H1 (cell line): ENCODE measurements around the gene GPR25. TPM values are rescaled to one million over a fixed set of nuclear protein-coding genes. Genes with fewer than 3 reads are reported as not detected.

ENCODE experiments used
- CTCF ChIA-PET: fragments of 300-600 bp; sonication (Branson Sonifier 250); formaldehyde crosslinking; loops from one replicate; lab custom pipeline; 2021; ENCODE audit not compliant: partially characterized antibody; lab: Charles Lee
- POLR2A ChIA-PET: fragments of 300-600 bp; sonication (Branson Sonifier 250); formaldehyde crosslinking; loops from one replicate; lab custom pipeline; 2021; ENCODE audit warnings: inconsistent platforms; ENCODE audit not compliant: partially characterized antibody; lab: Charles Lee
- DNase-seq, 2 experiments: peaks; one replicate each; pipeline versions ENCODE4 v3.0.0 to v3.0.0-alpha.2; 2010 to 2022; ENCODE audit warnings: low spot score in 2 of 2, low read depth in 1 of 2, mixed read lengths in 1 of 2
- FAIRE-seq: peaks from 2 replicates; lab custom pipeline; 2011; peaks lifted over from hg19 to GRCh38; lab: Jason Lieb, UNC
- H2AFZ ChIP-seq: 2 replicates; pipeline ENCODE4 v1.8.1; 2012; ENCODE audit warnings: low read length, inconsistent platforms
- H2AK5ac ChIP-seq: 2 replicates; pipeline ENCODE4 v1.6.1; 2013; ENCODE audit warnings: low read depth, low read length
- H2BK120ac ChIP-seq: replicated peaks from 2 replicates; pipeline ENCODE3; 2013; ENCODE audit warnings: low read depth, low read length, inconsistent platforms
- H2BK12ac ChIP-seq: 2 replicates; pipeline ENCODE4 v1.6.1; 2013; ENCODE audit warnings: low read depth, low read length
- H2BK15ac ChIP-seq: 2 replicates; pipeline ENCODE4 v1.6.1; 2013; ENCODE audit warnings: low read length
- H2BK20ac ChIP-seq: 2 replicates; pipeline ENCODE4 v1.6.1; 2013; ENCODE audit warnings: low read length
- H2BK5ac ChIP-seq: 2 replicates; pipeline ENCODE4 v1.6.1; 2013; ENCODE audit warnings: low read depth, low read length
- H3K14ac ChIP-seq: 2 replicates; pipeline ENCODE4 v1.6.1; 2013; ENCODE audit warnings: inconsistent platforms; ENCODE audit not compliant: insufficient read length
- H3K18ac ChIP-seq: 2 replicates; pipeline ENCODE4 v1.6.1; 2013; ENCODE audit warnings: low read length; ENCODE audit errors: extremely low read depth
- H3K23ac ChIP-seq: 2 replicates; pipeline ENCODE4 v1.6.1; 2013; ENCODE audit warnings: inconsistent platforms; ENCODE audit not compliant: insufficient read length
- H3K23me2 ChIP-seq: 2 replicates; pipeline ENCODE4 v1.6.1; 2013; ENCODE audit warnings: low read depth, low read length
- H3K27ac ChIP-seq: 2 replicates; pipeline ENCODE4 v1.6.1; 2011; ENCODE audit warnings: low read depth, low read length, inconsistent platforms
- H3K27me3 ChIP-seq, 4 experiments: replicated peaks in 1 of 4; 1 replicate in 1 of 4; 2 replicates in 3 of 4; pipeline versions ENCODE4 v1.6.1 to v1.8.1; 2011 to 2013; ENCODE audit warnings: low read length in 3 of 4, mild to moderate bottlenecking in 3 of 4, inconsistent platforms in 2 of 4, mixed read lengths in 2 of 4, moderate library complexity in 1 of 4; ENCODE audit not compliant: control insufficient read depth in 3 of 4, insufficient read depth in 3 of 4; ENCODE audit errors: extremely low read depth in 1 of 4
- H3K36me3 ChIP-seq, 4 experiments: 2 replicates each; pipeline versions ENCODE4 v1.6.1 to v1.8.1; 2011 to 2013; ENCODE audit warnings: mild to moderate bottlenecking in 4 of 4, low read length in 3 of 4, moderate library complexity in 2 of 4, control low read depth in 1 of 4, inconsistent platforms in 1 of 4; ENCODE audit not compliant: insufficient read depth in 4 of 4, control insufficient read depth in 2 of 4
- H3K4ac ChIP-seq: replicated peaks from 2 replicates; pipeline ENCODE3; 2013; ENCODE audit warnings: low read length, low read depth, mixed read lengths, inconsistent platforms; ENCODE audit not compliant: insufficient read length
- H3K4me1 ChIP-seq, 4 experiments: replicated peaks in 1 of 4; 1 replicate in 1 of 4; 2 replicates in 3 of 4; pipeline versions ENCODE4 v1.6.1 to v1.8.1; 2011 to 2013; ENCODE audit warnings: low read length in 3 of 4, inconsistent platforms in 2 of 4, mixed read lengths in 1 of 4; ENCODE audit not compliant: insufficient read depth in 4 of 4, control insufficient read depth in 3 of 4
- H3K4me2 ChIP-seq, 2 experiments: 2 replicates each; pipeline versions ENCODE4 v1.6.1 to v1.8.1; 2011 to 2013; ENCODE audit warnings: low read depth in 2 of 2, low read length in 2 of 2, control low read depth in 1 of 2, inconsistent platforms in 1 of 2, mild to moderate bottlenecking in 1 of 2; ENCODE audit not compliant: insufficient read depth in 1 of 2
- H3K4me3 ChIP-seq, 4 experiments: fragments of 200-600, 300-600 bp in 1 of 4; sonication (generic), shearing (Covaris generic), sonication (Bioruptor Twin) in 1 of 4; 2 replicates each; pipeline versions ENCODE4 v1.5.1 to v1.8.1; 2011 to 2016; ENCODE audit warnings: low read length in 4 of 4, low read depth in 3 of 4, control low read depth in 2 of 4, inconsistent platforms in 2 of 4, mild to moderate bottlenecking in 2 of 4, mixed read lengths in 1 of 4, moderate library complexity in 1 of 4; ENCODE audit not compliant: insufficient read depth in 2 of 4; ENCODE audit errors: extremely low read depth in 1 of 4
- H3K56ac ChIP-seq: replicated peaks from 2 replicates; pipeline ENCODE3; 2013; ENCODE audit warnings: low read depth, mild to moderate bottlenecking, mixed read lengths, low read length, inconsistent platforms; ENCODE audit not compliant: insufficient read length
- H3K79me1 ChIP-seq: 2 replicates; pipeline ENCODE4 v1.6.1; 2013; ENCODE audit warnings: low read depth, low read length, control low read depth
- H3K79me2 ChIP-seq, 2 experiments: 2 replicates each; pipeline versions ENCODE4 v1.6.1 to v1.8.1; 2012 to 2013; ENCODE audit warnings: low read length in 2 of 2, mild to moderate bottlenecking in 2 of 2, inconsistent platforms in 1 of 2; ENCODE audit not compliant: insufficient read depth in 2 of 2, control insufficient read depth in 1 of 2
- H3K9ac ChIP-seq, 4 experiments: replicated peaks in 1 of 4; 1 replicate in 1 of 4; 2 replicates in 3 of 4; pipeline versions ENCODE4 v1.6.1 to v1.8.1; 2011 to 2013; ENCODE audit warnings: low read depth in 3 of 4, low read length in 3 of 4, control low read depth in 2 of 4, mild to moderate bottlenecking in 2 of 4, moderate library complexity in 2 of 4, inconsistent platforms in 1 of 4; ENCODE audit errors: extremely low read depth in 1 of 4
- H3K9me3 ChIP-seq, 2 experiments: 2 replicates each; pipeline versions ENCODE4 v1.6.1 to v1.8.1; 2012 to 2013; ENCODE audit warnings: mild to moderate bottlenecking in 2 of 2, moderate library complexity in 2 of 2, control low read depth in 1 of 2, inconsistent platforms in 1 of 2, low read depth in 1 of 2, low read length in 1 of 2, mixed read lengths in 1 of 2; ENCODE audit not compliant: insufficient read depth in 2 of 2
- H4K20me1 ChIP-seq, 2 experiments: replicated peaks in 1 of 2; 2 replicates each; pipeline versions ENCODE3 to v1.8.1; 2011 to 2013; ENCODE audit warnings: inconsistent platforms in 2 of 2, low read length in 2 of 2, mild to moderate bottlenecking in 1 of 2; ENCODE audit not compliant: insufficient read depth in 2 of 2, control insufficient read depth in 1 of 2
- H4K5ac ChIP-seq: 2 replicates; pipeline ENCODE4 v1.6.1; 2013; ENCODE audit warnings: low read length, low read depth, mixed read lengths, inconsistent platforms; ENCODE audit not compliant: insufficient read length
- H4K8ac ChIP-seq: 2 replicates; pipeline ENCODE4 v1.8.0; 2013; ENCODE audit warnings: mild to moderate bottlenecking, moderate library complexity, low read length, inconsistent platforms; ENCODE audit not compliant: insufficient read depth; ENCODE audit errors: extremely low read depth
- H4K91ac ChIP-seq: replicated peaks from 2 replicates; pipeline ENCODE3; 2013; ENCODE audit warnings: low read length, mixed read lengths, inconsistent platforms; ENCODE audit not compliant: insufficient read length
- BCL11A ChIP-seq, 2 experiments: IDR thresholded peaks; one replicate each; pipeline ENCODE4 v1.6.1; 2011; ENCODE audit warnings: low read depth in 2 of 2, low read length in 2 of 2, mild to moderate bottlenecking in 2 of 2
- BRCA1 ChIP-seq: IDR thresholded peaks from 2 replicates; pipeline ENCODE4 v1.6.1; 2012; ENCODE audit warnings: low read depth, low read length, improper control_type of control experiment
- CHD1 ChIP-seq: IDR thresholded peaks from 2 replicates; pipeline ENCODE4 v1.6.1; 2012; ENCODE audit warnings: low read depth, low read length, improper control_type of control experiment
- CHD2 ChIP-seq: IDR thresholded peaks from 2 replicates; pipeline ENCODE4 v1.6.1; 2012; ENCODE audit warnings: low read length, improper control_type of control experiment
- EZH2 ChIP-seq: fragments of 200-600 bp; sonication (generic); IDR thresholded peaks from 2 replicates; pipeline ENCODE4 v1.7.1; 2012; ENCODE audit warnings: low read depth, mild to moderate bottlenecking, moderate library complexity, low read length, inconsistent platforms; ENCODE audit not compliant: severe bottlenecking
- HDAC6 ChIP-seq: IDR thresholded peaks from one replicate; pipeline ENCODE4 v1.7.1; 2012; ENCODE audit warnings: low read depth, mild to moderate bottlenecking, inconsistent platforms, low read length, moderate library complexity
- JUND ChIP-seq: IDR thresholded peaks from 2 replicates; pipeline ENCODE4 v1.6.1; 2011; ENCODE audit warnings: mild to moderate bottlenecking, improper control_type of control experiment, low read length
- KDM1A ChIP-seq: fragments of 200-600, 300-600 bp; sonication (generic); IDR thresholded peaks from 2 replicates; pipeline ENCODE4 v1.7.1; 2016; ENCODE audit warnings: mild to moderate bottlenecking, low read length, borderline replicate concordance
- NRF1 ChIP-seq: IDR thresholded peaks from 2 replicates; pipeline ENCODE4 v1.6.1; 2011; ENCODE audit warnings: mild to moderate bottlenecking, low read depth, low read length, improper control_type of control experiment
- POU5F1 ChIP-seq: IDR thresholded peaks from 2 replicates; pipeline ENCODE4 v1.6.1; 2011; ENCODE audit warnings: low read depth, mild to moderate bottlenecking, low read length, moderate library complexity
- RAD21 ChIP-seq, 2 experiments: IDR thresholded peaks in 1 of 2; conservative IDR thresholded peaks in 1 of 2; 2 replicates each; pipeline ENCODE4 v1.6.1; 2011; ENCODE audit warnings: low read depth in 2 of 2, low read length in 2 of 2, improper control_type of control experiment in 1 of 2, inconsistent platforms in 1 of 2, mild to moderate bottlenecking in 1 of 2, moderate library complexity in 1 of 2
- TAF7 ChIP-seq: optimal IDR thresholded peaks from 2 replicates; pipeline ENCODE3; 2011; ENCODE audit warnings: low read depth, mild to moderate bottlenecking, inconsistent platforms, low read length, moderate library complexity, borderline replicate concordance
- WGBS, 2 experiments: shearing (Covaris generic) in 1 of 2; methylation state at CpG; one replicate each; pipeline versions ENCODE4 v1.1.6 to v1.1.7; 2013 to 2015; ENCODE audit warnings: low lambda C conversion rate in 2 of 2, mixed read lengths in 2 of 2, inconsistent platforms in 1 of 2, low coverage in 1 of 2, missing lambda C conversion rate in 1 of 2; ENCODE audit not compliant: insufficient replicate concordance in 2 of 2, insufficient coverage in 1 of 2, insufficient read length in 1 of 2; ENCODE audit errors: extremely low coverage in 1 of 2, missing lambda C conversion rate in 1 of 2; 5-methylcytosine and 5-hydroxymethylcytosine counted together
- polyA plus RNA-seq, 7 experiments: library from polyadenylated mRNA; depleted of rRNA in 3 of 7; stranded (reverse) in 5 of 7; unstranded in 2 of 7; fragments of >200 nt in 5 of 7; fragments of 200-250 nt in 2 of 7; gene quantifications; 1 replicate in 5 of 7; 2 replicates in 1 of 7; 4 replicates in 1 of 7; pipeline versions ENCODE4 v1.2.1 to v1.2.3, GENCODE V29; 2011 to 2013; ENCODE audit warnings: missing spikeins in 2 of 7, mixed read lengths in 2 of 7
- total RNA-seq: library from RNA; stranded (reverse); fragmentation: NEBNext Ultra II Directional; extraction: Animal tissue kit (Norgen Biotek cat#: 25700); gene quantifications from 2 replicates; pipeline ENCODE4 v1.2.1, GENCODE V29; 2021
- TF ChIP-seq, protein P1 (sequence below): IDR thresholded peaks from 2 replicates; pipeline ENCODE4 v1.6.1; 2012; ENCODE audit warnings: low read length, inconsistent platforms

Gene GPR25
- total and polyA plus RNA-seq, 2 of the 8 experiments (the other 6 are each of a cell fraction or from before 2014, with no cell fraction given): not detected

DNA sequence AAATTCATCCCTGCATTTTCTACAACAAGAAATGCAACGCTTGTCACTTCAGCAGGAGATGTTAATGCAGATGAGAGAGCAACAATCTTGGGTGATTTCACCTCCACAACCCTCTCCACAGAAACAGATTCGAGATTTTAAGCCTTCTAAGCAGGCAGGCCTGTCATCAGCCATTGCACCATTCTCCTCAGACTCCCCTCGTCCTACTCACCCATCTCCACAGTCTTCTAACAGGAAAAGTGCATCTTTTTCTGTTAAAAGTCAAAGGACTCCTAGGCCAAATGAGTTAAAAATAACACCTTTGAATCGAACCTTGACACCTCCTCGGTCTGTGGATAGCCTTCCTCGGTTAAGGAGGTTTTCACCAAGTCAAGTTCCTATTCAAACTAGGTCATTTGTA lies 23.4 kb upstream of the GPR25 start:
- POLR2A ChIA-PET: interaction anchor here (1.3 kb wide), 1 partner anchor 56 kb away, joined by 3 read pairs; no protein-coding TSS in a partner anchor
- peaks cover 0 to 41% (median 25%) of the 10 kb centered on the region in 4 experiments; a peak in 6 of 8 replicates for H3K36me3 ChIP-seq
- FAIRE-seq: no peak
- TF ChIP-seq KDM1A (no peak), EZH2 (no peak), CHD1 (no peak), BRCA1 (no peak), HDAC6 (no peak), NRF1 (no peak), BCL11A (IDR thresholded peaks at IDR 0.05; ENCODE audit: low read depth in 2 of 2, low read length in 2 of 2) (no peak), CHD2 (no peak), TAF7 (no peak), POU5F1 (no peak), JUND (no peak), RAD21 (IDR thresholded peaks at IDR 0.05 in 1 of 2, conservative IDR thresholded peaks at IDR 0.05 in 1 of 2; ENCODE audit: low read depth in 2 of 2, low read length in 2 of 2) (no peak)
- TF ChIP-seq, protein P1, sequence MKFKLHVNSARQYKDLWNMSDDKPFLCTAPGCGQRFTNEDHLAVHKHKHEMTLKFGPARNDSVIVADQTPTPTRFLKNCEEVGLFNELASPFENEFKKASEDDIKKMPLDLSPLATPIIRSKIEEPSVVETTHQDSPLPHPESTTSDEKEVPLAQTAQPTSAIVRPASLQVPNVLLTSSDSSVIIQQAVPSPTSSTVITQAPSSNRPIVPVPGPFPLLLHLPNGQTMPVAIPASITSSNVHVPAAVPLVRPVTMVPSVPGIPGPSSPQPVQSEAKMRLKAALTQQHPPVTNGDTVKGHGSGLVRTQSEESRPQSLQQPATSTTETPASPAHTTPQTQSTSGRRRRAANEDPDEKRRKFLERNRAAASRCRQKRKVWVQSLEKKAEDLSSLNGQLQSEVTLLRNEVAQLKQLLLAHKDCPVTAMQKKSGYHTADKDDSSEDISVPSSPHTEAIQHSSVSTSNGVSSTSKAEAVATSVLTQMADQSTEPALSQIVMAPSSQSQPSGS: no peak

More for the DNA sequence above, 23.4 kb upstream of the GPR25 start:
- Histone ChIP-seq H3K23ac (no peak overlapping the region), H3K4me1 (no peaks in the 10 kb centered on the region), H3K27ac (no peak overlapping the region), H4K5ac (no peak overlapping the region), H2AK5ac (no peak overlapping the region), H3K4ac (no peak overlapping the region), H4K20me1 (no peaks in the 10 kb centered on the region), H2BK15ac (no peak overlapping the region), H3K27me3 (no peaks in the 10 kb centered on the region), H4K91ac (no peak overlapping the region), H4K8ac (no peak overlapping the region), H3K18ac (no peak overlapping the region), H2BK12ac (no peak overlapping the region), H2AFZ (no peak overlapping the region), H3K9me3 (no peaks in the 10 kb centered on the region), H3K56ac (no peak overlapping the region), H3K14ac (no peak overlapping the region), H3K23me2 (no peaks in the 10 kb centered on the region), H2BK20ac (no peak overlapping the region), H3K4me3 (no peak overlapping the region), H3K79me1 (no peaks in the 10 kb centered on the region), H3K9ac (no peak overlapping the region), H3K79me2 (no peaks in the 10 kb centered on the region), H3K4me2 (no peak overlapping the region), H2BK5ac (no peak overlapping the region), H2BK120ac (no peak overlapping the region)
- WGBS, 2 experiments: 93% methylated on average over 6 of the region's 6 CpGs; no CpG with 5 or more reads in 1 of the 2 experiments
- DNase-seq: no peak
- CTCF ChIA-PET: interaction anchor here (0.6 kb wide), 1 partner anchor 221 kb away, joined by 4 read pairs; no protein-coding TSS in a partner anchor
